ENCODE data around the gene SHOC2. TPM values are rescaled to one million over a fixed set of nuclear protein-coding genes. Genes with fewer than 3 reads are reported as not detected.

SHOC2 gene
- total and polyA plus RNA-seq, 2 of the 8 experiments (the other 6 are each of a cell fraction or from before 2014, with no cell fraction given) = 7.6 to 28.2 TPM

DNA sequence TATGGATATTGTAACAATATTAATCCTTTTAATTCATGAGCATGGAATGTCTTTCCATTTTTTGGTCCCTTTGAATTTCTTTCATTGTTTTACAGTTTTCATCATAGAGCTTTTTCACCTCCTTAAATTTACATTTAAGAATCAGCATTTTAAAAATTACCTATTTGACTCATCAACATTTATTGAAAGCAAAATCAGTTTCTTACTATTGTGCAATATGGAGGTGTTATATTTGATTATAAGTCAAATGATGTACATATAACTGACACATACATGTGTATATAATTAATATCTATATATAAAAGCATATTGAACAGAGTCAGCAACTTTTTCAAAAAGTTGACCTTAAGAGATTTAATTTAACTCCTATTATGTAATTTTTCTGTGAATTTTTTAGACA, 52.2 kb downstream of the SHOC2 start:
- H2BK5ac ChIP-seq (ENCODE audit: low read depth, low read length) = no peak overlapping the region
- H3K79me1 ChIP-seq (ENCODE audit: low read depth, low read length) = peaks cover 7% of the 10 kb centered on the region
- no peak overlapping the region for H3K23ac ChIP-seq (ENCODE audit: insufficient read length)
- H3K27me3 ChIP-seq (replicated peaks in 1 of 4; ENCODE audit: control insufficient read depth in 3 of 4, extremely low read depth in 1 of 4, insufficient read depth in 3 of 4, low read length in 3 of 4) = no peaks in the 10 kb centered on the region
- POLR2A ChIA-PET (ENCODE audit: partially characterized antibody) = no interaction called here
- H3K4me2 ChIP-seq (ENCODE audit: insufficient read depth in 1 of 2, low read depth in 2 of 2, low read length in 2 of 2) = no peak overlapping the region
- H3K56ac ChIP-seq (replicated peaks; ENCODE audit: insufficient read length, low read depth, low read length) = no peak overlapping the region
- H2AFZ ChIP-seq (ENCODE audit: low read length) = no peak overlapping the region
- H2BK15ac ChIP-seq (ENCODE audit: low read length) = no peak overlapping the region
- H3K14ac ChIP-seq (ENCODE audit: insufficient read length) = no peak overlapping the region
- DNase-seq (ENCODE audit: low read depth in 1 of 2, low spot score in 2 of 2) = no peak
- no peaks in the 10 kb centered on the region for H3K36me3 ChIP-seq (ENCODE audit: control insufficient read depth in 2 of 4, insufficient read depth in 4 of 4, low read length in 3 of 4)
- H3K4ac ChIP-seq (replicated peaks; ENCODE audit: insufficient read length, low read depth, low read length) = no peak overlapping the region
- no peaks in the 10 kb centered on the region for H3K9me3 ChIP-seq (ENCODE audit: insufficient read depth in 2 of 2, low read depth in 1 of 2, low read length in 1 of 2)
- H2BK20ac ChIP-seq (ENCODE audit: low read length) = no peak overlapping the region
- H3K4me1 ChIP-seq (replicated peaks in 1 of 4; ENCODE audit: control insufficient read depth in 3 of 4, insufficient read depth in 4 of 4, low read length in 3 of 4) = peaks cover 0 to 3% (median 0%) of the 10 kb centered on the region in 4 experiments; a peak in 1 of 7 replicates
- H3K4me3 ChIP-seq (ENCODE audit: extremely low read depth in 1 of 4, insufficient read depth in 2 of 4, low read depth in 3 of 4, low read length in 4 of 4) = no peak overlapping the region
- no peak overlapping the region for H2BK120ac ChIP-seq (replicated peaks; ENCODE audit: low read depth, low read length)
- no peak overlapping the region for H4K91ac ChIP-seq (replicated peaks; ENCODE audit: insufficient read length, low read length)
- no peak overlapping the region for H4K5ac ChIP-seq (ENCODE audit: insufficient read length, low read depth, low read length)
- no peaks in the 10 kb centered on the region for H3K23me2 ChIP-seq (ENCODE audit: low read depth, low read length)
- H3K9ac ChIP-seq (replicated peaks in 1 of 4; ENCODE audit: extremely low read depth in 1 of 4, low read depth in 3 of 4, low read length in 3 of 4) = no peak overlapping the region
- H4K20me1 ChIP-seq (replicated peaks in 1 of 2; ENCODE audit: control insufficient read depth in 1 of 2, insufficient read depth in 2 of 2, low read length in 2 of 2) = no peaks in the 10 kb centered on the region
- H4K8ac ChIP-seq (ENCODE audit: extremely low read depth, insufficient read depth, low read length) = no peak overlapping the region
- peaks cover 0 to 63% of the 10 kb centered on the region in 2 experiments; a peak in 2 of 4 replicates for H3K79me2 ChIP-seq (ENCODE audit: control insufficient read depth in 1 of 2, insufficient read depth in 2 of 2, low read length in 2 of 2)
- CTCF ChIA-PET (ENCODE audit: partially characterized antibody) = no interaction called here
- H2BK12ac ChIP-seq (ENCODE audit: low read depth, low read length) = no peak overlapping the region
- no peak overlapping the region for H3K27ac ChIP-seq (ENCODE audit: low read depth, low read length)
- FAIRE-seq = no peak
- no peak overlapping the region for H3K18ac ChIP-seq (ENCODE audit: extremely low read depth, low read length)
- no peak overlapping the region for H2AK5ac ChIP-seq (ENCODE audit: low read depth, low read length)
- TF ChIP-seq POLR2A (IDR thresholded peaks at IDR 0.05; ENCODE audit: control extremely low read depth in 1 of 2, low read depth in 2 of 2, low read length in 2 of 2) = no peak
- peak; percentile 43; the same call in 1 of the 2 replicates for TF ChIP-seq CEBPB (IDR thresholded peaks at IDR 0.05; ENCODE audit: low read depth, low read length)
- TF ChIP-seq NRF1 (IDR thresholded peaks at IDR 0.05; ENCODE audit: low read depth, low read length) = no peak
- no peak for TF ChIP-seq ASH2L (IDR thresholded peaks at IDR 0.05; ENCODE audit: low read length)
- TF ChIP-seq CTBP2 (IDR thresholded peaks at IDR 0.05; ENCODE audit: borderline replicate concordance, insufficient read depth, insufficient read length, low read length) = no peak
- TF ChIP-seq TAF1 (IDR thresholded peaks at IDR 0.05; ENCODE audit: low read depth, low read length) = no peak

Data from H1 (cell line).